Stimulated activated CD8-positive, alpha-beta memory T cell treated with anti-CD3 and anti-CD28 coated beads, Interleukin-15, amount 100 ng/mL, for 48 hours (primary cell): Measurements from ENCODE around the gene CNTROB.

Source experiments
- DNase-seq, 2 donors: peaks; one replicate each; pipeline ENCODE4 v3.0.0-alpha.2; 2020; ENCODE audit warnings: low read depth in 2 of 2

The CNTROB gene

GRCh38 chr17:7988750-7989178 is 56.8 kb downstream of the CNTROB start:
- peak in 1 of 2 donors; percentile 32 for DNase-seq

- DNase-seq, result peak; percentile 83 to 85
Measured at GRCh38 chr17:7989781-7990655, 58.0 kb downstream of the CNTROB start.

GRCh38 chr17:7992516-7992915 is 60.5 kb downstream of the CNTROB start:
- DNase-seq, result no peak

- no peak for DNase-seq
Measured at GRCh38 chr17:7992924-7993323, 60.9 kb downstream of the CNTROB start.

- DNase-seq, result no peak
Measured at GRCh38 chr17:7993972-7994589, 62.1 kb downstream of the CNTROB start.

- no peak for DNase-seq
Measured at GRCh38 chr17:7995724-7996123, 63.7 kb downstream of the CNTROB start.

- DNase-seq, result no peak
Measured at GRCh38 chr17:7997186-7997585, 65.2 kb downstream of the CNTROB start.
